GM13977 (cell line): ENCODE results near the gene MEOX1.

Source experiments
- DNase-seq: peaks from one replicate; pipeline ENCODE4 v3.0.0; 2012; ENCODE audit warnings: low spot score
- in situ Hi-C: fragments of 300-500 bp; cut with MboI; formaldehyde crosslinking; loops from one replicate; pipeline ENCODE4 v1.12.0; 2022; ENCODE audit warnings: low sequenced_read_pairs, low pct_unique_long_range_greater_than_20kb, mixed read lengths, inconsistent platforms; ENCODE audit not compliant: unreplicated experiment
- TF ChIP-seq, protein P1 (sequence below): IDR thresholded peaks from 2 replicates; pipeline ENCODE4 v1.5.1; 2012; ENCODE audit warnings: mild to moderate bottlenecking, control low read depth; ENCODE audit not compliant: insufficient read depth; ENCODE audit errors: extremely low read depth, missing control alignments

The MEOX1 gene

DNA sequence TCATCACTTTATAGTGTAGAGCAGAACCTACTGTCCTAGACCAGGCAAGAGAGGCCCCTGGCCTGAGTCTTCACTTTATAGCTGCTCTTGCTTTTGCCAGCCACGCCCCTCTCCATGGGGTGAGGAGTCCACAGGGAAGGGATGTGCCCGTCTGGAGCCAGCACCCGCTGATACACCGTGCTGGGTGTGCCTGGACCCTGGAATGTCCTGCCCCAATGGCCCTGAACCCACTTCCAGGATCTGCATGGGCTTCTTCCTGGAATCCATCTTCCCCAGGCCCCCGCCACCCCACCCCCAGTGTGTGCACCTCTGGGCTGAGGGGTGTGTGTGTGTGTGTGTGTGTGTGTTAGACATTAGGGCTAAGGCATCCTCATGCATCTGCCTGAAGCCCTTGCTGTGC lies 44.9 kb downstream of the MEOX1 start:
- TF ChIP-seq, protein P1, sequence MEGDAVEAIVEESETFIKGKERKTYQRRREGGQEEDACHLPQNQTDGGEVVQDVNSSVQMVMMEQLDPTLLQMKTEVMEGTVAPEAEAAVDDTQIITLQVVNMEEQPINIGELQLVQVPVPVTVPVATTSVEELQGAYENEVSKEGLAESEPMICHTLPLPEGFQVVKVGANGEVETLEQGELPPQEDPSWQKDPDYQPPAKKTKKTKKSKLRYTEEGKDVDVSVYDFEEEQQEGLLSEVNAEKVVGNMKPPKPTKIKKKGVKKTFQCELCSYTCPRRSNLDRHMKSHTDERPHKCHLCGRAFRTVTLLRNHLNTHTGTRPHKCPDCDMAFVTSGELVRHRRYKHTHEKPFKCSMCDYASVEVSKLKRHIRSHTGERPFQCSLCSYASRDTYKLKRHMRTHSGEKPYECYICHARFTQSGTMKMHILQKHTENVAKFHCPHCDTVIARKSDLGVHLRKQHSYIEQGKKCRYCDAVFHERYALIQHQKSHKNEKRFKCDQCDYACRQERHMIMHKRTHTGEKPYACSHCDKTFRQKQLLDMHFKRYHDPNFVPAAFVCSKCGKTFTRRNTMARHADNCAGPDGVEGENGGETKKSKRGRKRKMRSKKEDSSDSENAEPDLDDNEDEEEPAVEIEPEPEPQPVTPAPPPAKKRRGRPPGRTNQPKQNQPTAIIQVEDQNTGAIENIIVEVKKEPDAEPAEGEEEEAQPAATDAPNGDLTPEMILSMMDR = no peak
- in situ Hi-C loops = no loop called here
- no peak for DNase-seq

DNA sequence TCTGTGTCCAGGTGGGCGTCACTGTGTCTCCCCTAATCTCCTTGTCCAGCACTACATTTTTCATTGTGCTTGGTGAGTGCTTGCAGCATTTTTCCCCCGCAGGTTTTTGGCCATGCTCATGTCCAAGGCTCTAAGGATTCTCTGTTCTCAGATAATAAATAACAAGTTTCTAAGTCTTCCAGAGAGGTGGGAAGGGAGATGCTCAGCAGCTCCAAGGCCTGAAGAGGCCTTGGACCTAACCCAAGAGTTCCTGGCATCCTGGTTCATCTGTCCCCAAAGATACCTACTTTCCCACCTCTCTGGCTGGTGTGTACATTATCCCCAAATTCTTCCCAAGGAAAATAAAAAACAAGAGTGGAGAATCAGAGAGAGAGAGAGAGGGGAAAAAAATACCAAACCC lies 45.3 kb downstream of the MEOX1 start:
- DNase-seq = no peak
- in situ Hi-C loops = no loop called here
- TF ChIP-seq, protein P1 = no peak

DNA sequence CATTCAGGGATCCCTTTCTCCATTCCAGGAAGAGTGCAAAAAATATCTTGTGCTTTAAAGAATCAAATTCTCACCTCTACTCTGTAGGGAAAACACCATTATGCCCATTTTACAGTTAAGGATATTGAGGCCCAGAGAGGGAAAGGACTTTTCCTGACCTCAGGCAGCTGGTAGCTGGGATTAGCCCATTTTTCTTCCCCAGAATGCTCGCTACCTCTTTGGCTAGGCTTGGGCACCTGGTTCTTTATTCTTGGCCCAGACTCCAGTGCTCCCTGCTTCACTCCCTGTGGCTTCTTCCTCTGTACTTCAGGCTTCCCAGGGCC lies 45.7 kb downstream of the MEOX1 start:
- TF ChIP-seq, protein P1 = no peak
- in situ Hi-C loops = no loop called here
- DNase-seq = no peak

DNA sequence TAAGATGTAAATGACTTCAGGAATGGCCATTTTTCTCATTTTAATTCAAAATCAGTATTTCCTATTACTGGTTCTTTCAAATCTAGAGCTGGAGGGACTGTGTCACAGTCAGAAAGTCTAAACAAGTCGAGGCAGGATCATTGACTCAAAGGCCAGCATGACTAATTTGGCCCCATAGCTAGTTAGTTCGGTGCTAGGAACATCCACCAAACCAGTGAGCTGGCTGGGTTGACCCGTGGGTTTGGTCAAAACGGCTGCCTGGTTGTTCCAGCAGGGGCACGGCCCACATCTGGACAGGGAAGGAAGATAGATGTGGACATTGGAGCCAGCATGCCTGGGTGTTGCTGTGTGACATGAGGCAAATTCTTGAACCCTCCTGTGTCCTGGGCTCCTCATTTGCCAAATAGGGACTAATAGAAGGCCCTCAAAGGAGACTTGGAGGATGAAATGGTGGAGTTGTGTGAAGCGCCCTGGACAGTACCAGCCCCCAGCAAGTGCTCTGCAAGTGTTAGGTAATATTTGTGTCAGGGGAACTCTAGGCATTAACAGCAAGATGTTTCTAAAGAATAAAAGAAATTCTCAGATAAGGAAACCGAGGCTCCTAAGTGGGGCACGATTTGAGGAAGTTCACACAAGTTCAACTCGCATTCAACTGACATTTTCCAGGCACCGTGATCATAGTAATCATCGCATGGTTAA lies 46.2 kb downstream of the MEOX1 start:
- in situ Hi-C loops = no loop called here
- TF ChIP-seq, protein P1 = no peak
- DNase-seq = no peak

DNA sequence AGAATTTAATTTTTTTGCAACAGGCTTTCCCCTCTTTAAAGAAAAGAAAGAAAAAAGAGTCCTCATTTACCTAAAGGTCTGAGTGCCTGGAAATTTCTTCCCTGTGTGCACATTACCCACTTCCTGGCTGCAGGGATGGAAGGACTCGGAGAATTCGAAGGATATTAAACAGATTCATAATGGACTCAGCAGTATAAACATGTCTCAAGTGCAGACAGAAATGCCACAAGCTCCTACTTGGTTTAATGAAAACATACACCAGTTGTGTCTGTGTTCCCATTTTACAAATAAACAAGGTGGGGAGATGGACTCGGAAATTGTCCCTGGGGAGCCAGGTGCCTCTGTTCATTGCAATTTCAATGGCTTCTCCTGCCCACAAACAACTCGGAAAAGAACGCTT lies 47.2 kb downstream of the MEOX1 start:
- TF ChIP-seq, protein P1 = no peak
- DNase-seq = no peak
- in situ Hi-C loops = no loop called here

DNA sequence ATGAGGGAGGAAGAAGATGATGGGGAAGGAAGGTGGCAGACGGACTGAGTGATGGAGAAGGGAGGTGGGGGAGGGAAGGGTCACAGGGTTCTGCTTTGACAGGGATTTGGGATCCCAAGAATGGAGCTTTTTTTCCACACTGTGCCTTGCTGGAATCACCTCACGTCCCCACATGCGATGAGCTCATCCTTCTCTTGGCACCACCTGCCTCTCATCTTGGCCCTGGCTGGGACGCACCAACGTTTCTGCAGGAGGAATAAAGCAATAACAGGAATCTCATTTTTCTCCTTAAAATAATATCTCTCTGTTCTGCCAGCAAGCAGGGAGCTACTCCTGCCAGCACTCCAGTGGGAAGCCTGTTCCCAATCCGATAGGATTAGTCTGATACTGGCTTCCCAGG lies 47.8 kb downstream of the MEOX1 start:
- in situ Hi-C loops = no loop called here
- no peak for DNase-seq
- TF ChIP-seq, protein P1 = no peak
